ENCODE measurements around the gene DEPDC1.

DNA sequence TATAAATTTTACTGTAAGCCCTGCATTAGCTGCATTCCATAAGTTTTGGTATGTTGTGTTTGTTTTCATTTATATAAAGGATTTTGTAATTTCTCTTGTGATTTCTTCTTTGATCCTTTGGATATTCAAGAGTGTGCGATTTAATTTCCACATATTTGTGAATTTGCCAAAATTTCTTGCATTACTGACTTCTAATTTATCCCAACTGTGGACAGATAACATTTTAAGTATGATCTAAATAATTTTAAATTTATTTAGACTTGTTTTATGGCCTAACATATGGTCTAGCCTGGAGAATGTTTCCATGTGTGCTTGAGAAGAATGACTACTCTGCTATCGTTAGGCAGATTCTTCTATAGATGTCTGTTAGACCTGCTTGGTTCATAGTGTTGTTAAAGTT, 70.3 kb downstream of the DEPDC1 start:
- TF ChIP-seq, protein P1, sequence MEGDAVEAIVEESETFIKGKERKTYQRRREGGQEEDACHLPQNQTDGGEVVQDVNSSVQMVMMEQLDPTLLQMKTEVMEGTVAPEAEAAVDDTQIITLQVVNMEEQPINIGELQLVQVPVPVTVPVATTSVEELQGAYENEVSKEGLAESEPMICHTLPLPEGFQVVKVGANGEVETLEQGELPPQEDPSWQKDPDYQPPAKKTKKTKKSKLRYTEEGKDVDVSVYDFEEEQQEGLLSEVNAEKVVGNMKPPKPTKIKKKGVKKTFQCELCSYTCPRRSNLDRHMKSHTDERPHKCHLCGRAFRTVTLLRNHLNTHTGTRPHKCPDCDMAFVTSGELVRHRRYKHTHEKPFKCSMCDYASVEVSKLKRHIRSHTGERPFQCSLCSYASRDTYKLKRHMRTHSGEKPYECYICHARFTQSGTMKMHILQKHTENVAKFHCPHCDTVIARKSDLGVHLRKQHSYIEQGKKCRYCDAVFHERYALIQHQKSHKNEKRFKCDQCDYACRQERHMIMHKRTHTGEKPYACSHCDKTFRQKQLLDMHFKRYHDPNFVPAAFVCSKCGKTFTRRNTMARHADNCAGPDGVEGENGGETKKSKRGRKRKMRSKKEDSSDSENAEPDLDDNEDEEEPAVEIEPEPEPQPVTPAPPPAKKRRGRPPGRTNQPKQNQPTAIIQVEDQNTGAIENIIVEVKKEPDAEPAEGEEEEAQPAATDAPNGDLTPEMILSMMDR (IDR thresholded peaks at IDR 0.05) = no peak
- no peak for TF ChIP-seq POLR2AphosphoS5 (IDR thresholded peaks at IDR 0.05; ENCODE audit: insufficient read depth in 1 of 2, low read depth in 1 of 2)
- no peak for TF ChIP-seq POLR2A (IDR thresholded peaks at IDR 0.05)
